ENCODE measurements around the gene SGMS1.
"Not testable (repeated sequence)": the region's sequence is repeated elsewhere in the genome, so short reads cannot be mapped to it uniquely, and the experiment has no call there.

SGMS1 gene

GRCh38 chr10:50280049-50280841 is 343.5 kb downstream of the SGMS1 start:
- no peaks in the 10 kb centered on the region for H3K4me1 ChIP-seq
- H3K36me3 ChIP-seq = no peaks in the 10 kb centered on the region
- TF ChIP-seq, protein P1, sequence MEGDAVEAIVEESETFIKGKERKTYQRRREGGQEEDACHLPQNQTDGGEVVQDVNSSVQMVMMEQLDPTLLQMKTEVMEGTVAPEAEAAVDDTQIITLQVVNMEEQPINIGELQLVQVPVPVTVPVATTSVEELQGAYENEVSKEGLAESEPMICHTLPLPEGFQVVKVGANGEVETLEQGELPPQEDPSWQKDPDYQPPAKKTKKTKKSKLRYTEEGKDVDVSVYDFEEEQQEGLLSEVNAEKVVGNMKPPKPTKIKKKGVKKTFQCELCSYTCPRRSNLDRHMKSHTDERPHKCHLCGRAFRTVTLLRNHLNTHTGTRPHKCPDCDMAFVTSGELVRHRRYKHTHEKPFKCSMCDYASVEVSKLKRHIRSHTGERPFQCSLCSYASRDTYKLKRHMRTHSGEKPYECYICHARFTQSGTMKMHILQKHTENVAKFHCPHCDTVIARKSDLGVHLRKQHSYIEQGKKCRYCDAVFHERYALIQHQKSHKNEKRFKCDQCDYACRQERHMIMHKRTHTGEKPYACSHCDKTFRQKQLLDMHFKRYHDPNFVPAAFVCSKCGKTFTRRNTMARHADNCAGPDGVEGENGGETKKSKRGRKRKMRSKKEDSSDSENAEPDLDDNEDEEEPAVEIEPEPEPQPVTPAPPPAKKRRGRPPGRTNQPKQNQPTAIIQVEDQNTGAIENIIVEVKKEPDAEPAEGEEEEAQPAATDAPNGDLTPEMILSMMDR (IDR thresholded peaks at IDR 0.05) = no peak
- intact Hi-C loops (cut with DNase I; ENCODE audit: low total_unique reads) = no loop called here
- no peaks in the 10 kb centered on the region for H3K9me3 ChIP-seq
- no peaks in the 10 kb centered on the region for H3K27me3 ChIP-seq
- DNase-seq = no peak
- no peak overlapping the region for H3K4me3 ChIP-seq
- H3K27ac ChIP-seq = no peak overlapping the region

GRCh38 chr10:50279489-50279888 is 344.3 kb downstream of the SGMS1 start:
- Histone ChIP-seq H3K4me3 (no peak overlapping the region), H3K27ac (no peak overlapping the region), H3K27me3 (no peaks in the 10 kb centered on the region), H3K36me3 (no peaks in the 10 kb centered on the region), H3K4me1 (no peaks in the 10 kb centered on the region), H3K9me3 (no peaks in the 10 kb centered on the region)
- TF ChIP-seq, protein P1 (IDR thresholded peaks at IDR 0.05) = no peak
- DNase-seq = no peak
- intact Hi-C loops (cut with DNase I; ENCODE audit: low total_unique reads) = no loop called here

GRCh38 chr10:50275650-50276235 is 348.0 kb downstream of the SGMS1 start:
- intact Hi-C loops (cut with DNase I; ENCODE audit: low total_unique reads) = no loop called here
- H3K4me1 ChIP-seq = no peaks in the 10 kb centered on the region
- DNase-seq = peak in 1 of 2 donors; percentile 34
- H3K9me3 ChIP-seq = no peaks in the 10 kb centered on the region
- no peaks in the 10 kb centered on the region for H3K36me3 ChIP-seq
- H3K4me3 ChIP-seq = no peak overlapping the region
- TF ChIP-seq, protein P1 (IDR thresholded peaks at IDR 0.05) = peak; percentile 35 to 43
- H3K27ac ChIP-seq = no peak overlapping the region
- H3K27me3 ChIP-seq = no peaks in the 10 kb centered on the region

DNA sequence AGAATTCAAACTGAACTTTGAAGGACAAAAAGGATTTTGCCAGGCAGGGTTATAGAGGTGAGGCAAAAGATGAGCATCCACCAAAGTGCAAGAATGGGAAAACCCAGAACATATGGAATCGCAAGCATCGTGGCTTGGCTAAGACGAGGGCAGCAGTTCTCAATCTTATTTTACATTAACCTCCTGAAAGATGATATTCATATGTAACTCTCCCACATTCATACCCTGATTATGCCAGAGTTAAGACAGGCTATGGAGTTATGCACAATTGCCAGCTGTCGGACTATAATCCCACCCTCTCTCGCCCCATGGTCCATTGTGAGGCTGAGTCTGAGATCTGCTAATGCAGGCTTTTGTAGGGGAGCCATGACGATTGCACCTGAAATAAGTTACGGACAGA is 351.2 kb downstream of the SGMS1 start:
- no peaks in the 10 kb centered on the region for H3K36me3 ChIP-seq
- TF ChIP-seq, protein P1 (IDR thresholded peaks at IDR 0.05) = no peak
- DNase-seq = no peak
- H3K9me3 ChIP-seq = no peaks in the 10 kb centered on the region
- H3K4me1 ChIP-seq = no peaks in the 10 kb centered on the region
- intact Hi-C loops (cut with DNase I; ENCODE audit: low total_unique reads) = no loop called here
- H3K4me3 ChIP-seq = no peak overlapping the region
- no peaks in the 10 kb centered on the region for H3K27me3 ChIP-seq
- no peak overlapping the region for H3K27ac ChIP-seq

DNA sequence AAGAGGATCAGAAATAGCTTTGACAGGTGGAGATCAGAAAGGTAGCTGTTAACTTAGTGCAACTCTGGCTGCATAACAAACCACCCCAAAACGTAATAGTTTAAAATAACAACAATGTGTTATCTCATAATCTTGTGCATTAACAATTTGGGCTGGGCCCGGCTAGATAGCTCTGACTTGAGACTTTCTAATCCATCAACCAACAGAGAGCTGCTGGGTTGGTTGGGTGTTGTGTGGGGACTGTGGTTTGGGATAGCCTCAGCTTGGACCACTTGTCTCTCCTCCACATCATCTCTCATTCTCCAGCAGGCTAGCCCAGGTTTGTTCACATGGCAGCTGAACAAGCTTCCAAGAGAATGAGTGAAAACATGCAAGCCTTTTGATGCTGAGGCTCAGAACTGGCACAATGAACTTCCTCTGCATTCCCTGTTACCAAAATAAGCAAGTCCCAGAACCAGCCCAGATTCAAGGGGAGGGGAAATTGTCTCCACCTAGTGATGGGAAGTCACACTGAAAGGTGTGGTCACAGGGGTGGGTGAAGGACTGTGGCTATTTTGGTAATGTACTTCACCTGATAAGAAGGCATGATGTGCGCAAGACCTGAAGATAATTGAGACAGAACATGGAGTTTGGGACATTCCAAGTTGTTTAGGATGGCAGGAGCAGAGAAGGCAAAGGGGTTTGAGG is 352.0 kb downstream of the SGMS1 start:
- H3K4me1 ChIP-seq = no peaks in the 10 kb centered on the region
- no peaks in the 10 kb centered on the region for H3K27me3 ChIP-seq
- H3K36me3 ChIP-seq = no peaks in the 10 kb centered on the region
- no peak overlapping the region for H3K4me3 ChIP-seq
- TF ChIP-seq, protein P1 (IDR thresholded peaks at IDR 0.05) = no peak
- no peaks in the 10 kb centered on the region for H3K9me3 ChIP-seq
- no peak overlapping the region for H3K27ac ChIP-seq
- no peak for DNase-seq
- intact Hi-C loops (cut with DNase I; ENCODE audit: low total_unique reads) = no loop called here

DNA sequence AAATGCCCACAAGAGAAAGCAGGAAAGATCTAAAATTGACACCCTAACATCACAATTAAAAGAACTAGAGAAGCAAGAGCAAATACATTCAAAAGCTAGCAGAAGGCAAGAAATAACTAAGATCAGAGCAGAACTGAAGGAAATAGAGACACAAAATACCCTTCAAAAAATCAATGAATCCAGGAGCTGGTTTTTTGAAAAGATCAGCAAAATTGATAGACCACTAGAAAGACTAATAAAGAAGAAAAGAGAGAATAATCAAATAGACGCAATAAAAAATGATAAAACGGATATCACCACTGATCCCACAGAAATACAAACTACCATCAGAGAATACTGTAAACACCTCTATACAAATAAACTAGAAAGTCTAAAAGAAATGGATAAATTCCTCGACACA is 355.9 kb downstream of the SGMS1 start:
- H3K9me3 ChIP-seq; H3K4me3 ChIP-seq; intact Hi-C loops (cut with DNase I; ENCODE audit: low total_unique reads); H3K27ac ChIP-seq; DNase-seq; H3K36me3 ChIP-seq; H3K27me3 ChIP-seq; H3K4me1 ChIP-seq: not testable (repeated sequence)

DNA sequence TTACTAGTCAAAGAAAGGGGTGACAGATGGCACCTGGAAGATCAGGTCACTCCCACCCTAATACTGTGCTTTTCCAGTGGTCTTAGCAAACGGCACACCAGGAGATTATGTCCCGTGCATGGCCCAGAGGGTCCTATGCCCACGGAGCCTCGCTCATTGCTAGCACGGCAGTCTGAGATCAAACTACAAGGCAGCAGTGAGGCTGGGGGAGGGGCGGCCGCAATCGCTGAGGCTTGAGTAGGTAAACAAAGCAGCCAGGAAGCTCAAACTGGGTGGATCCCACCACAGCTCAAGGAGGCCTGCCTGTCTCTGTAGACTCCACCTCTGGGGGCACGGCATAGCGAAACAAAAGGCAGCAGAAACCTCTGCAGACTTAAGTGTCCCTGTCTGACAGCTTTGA is 361.1 kb downstream of the SGMS1 start:
- DNase-seq; intact Hi-C loops (cut with DNase I; ENCODE audit: low total_unique reads): not testable (repeated sequence)

More for the DNA sequence above, 361.1 kb downstream of the SGMS1 start:
- not testable (repeated sequence) for H3K4me3 ChIP-seq, H3K27me3 ChIP-seq, H3K36me3 ChIP-seq, H3K4me1 ChIP-seq, H3K9me3 ChIP-seq, H3K27ac ChIP-seq
